ENCODE data around the gene HLTF. TPM values are rescaled to one million over a fixed set of nuclear protein-coding genes. Genes with fewer than 3 reads are reported as not detected.
"Not testable (repeated sequence)": the region's sequence is repeated elsewhere in the genome, so short reads cannot be mapped to it uniquely, and the experiment has no call there.

HLTF gene
- total RNA-seq, 1 experiment from 2014 or later = 80.8 TPM

DNA sequence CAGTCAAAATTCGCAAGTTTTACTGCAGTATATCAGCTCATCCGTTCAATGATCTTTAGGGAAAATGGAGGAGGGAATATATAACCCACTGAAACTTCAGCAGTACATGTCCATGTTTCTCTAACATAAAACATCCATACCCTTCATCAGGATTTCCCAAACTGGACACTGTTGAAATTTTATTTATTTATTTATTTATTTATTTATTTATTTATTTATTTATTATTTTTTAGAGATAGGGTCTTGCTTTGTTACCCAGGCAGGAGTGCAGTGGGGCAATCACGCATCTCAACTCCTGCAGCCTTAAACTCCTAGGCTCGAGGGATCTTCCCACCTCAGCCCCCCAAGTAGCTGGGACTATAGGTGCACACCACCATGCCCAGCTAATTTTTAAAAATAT, 14.8 kb upstream of the HLTF start:
- no peaks in the 10 kb centered on the region; the same call in 1 of the 2 replicates for H3K9me3 ChIP-seq (replicated peaks)
- no peaks in the 10 kb centered on the region for H3K27me3 ChIP-seq
- no peaks in the 10 kb centered on the region for H3K36me3 ChIP-seq
- no peak overlapping the region for H3K4me3 ChIP-seq
- no peaks in the 10 kb centered on the region for H3K4me1 ChIP-seq
- no peak overlapping the region for H3K27ac ChIP-seq
- no peak for DNase-seq

- not testable (repeated sequence) for H3K9me3 ChIP-seq (replicated peaks); DNase-seq; H3K4me1 ChIP-seq; H3K27me3 ChIP-seq; H3K36me3 ChIP-seq; H3K27ac ChIP-seq; H3K4me3 ChIP-seq
Observed at GRCh38 chr3:149097987-149098386, 11.7 kb upstream of the HLTF start.

DNA sequence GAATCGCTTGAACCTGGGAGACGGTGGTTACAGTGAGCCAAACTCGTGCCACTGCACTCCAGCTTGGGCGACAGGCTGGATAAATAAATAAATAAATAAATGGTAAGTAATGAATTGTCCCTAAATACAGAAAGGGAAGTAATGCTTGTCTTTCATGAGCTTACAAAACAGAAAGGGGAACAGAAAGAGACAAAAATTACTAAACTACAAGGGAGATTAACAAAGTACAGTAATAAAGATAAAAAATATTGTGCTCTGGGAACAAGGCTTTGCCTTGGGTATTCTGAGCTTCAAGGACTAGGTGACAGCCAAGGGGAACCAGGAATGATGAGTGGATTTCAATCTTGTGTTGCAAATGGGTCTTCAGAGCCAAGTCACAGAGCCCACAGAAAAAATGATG, 9.2 kb upstream of the HLTF start:
- H3K4me3 ChIP-seq = no peak overlapping the region
- no peak for DNase-seq
- H3K36me3 ChIP-seq = no peaks in the 10 kb centered on the region
- no peaks in the 10 kb centered on the region for H3K9me3 ChIP-seq (replicated peaks)
- H3K4me1 ChIP-seq = no peaks in the 10 kb centered on the region
- no peak overlapping the region for H3K27ac ChIP-seq
- no peaks in the 10 kb centered on the region for H3K27me3 ChIP-seq

- no peaks in the 10 kb centered on the region for H3K4me1 ChIP-seq
- no peak overlapping the region for H3K27ac ChIP-seq
- H3K4me3 ChIP-seq = no peak overlapping the region
- H3K36me3 ChIP-seq = no peaks in the 10 kb centered on the region
- DNase-seq = no peak
- H3K27me3 ChIP-seq = no peaks in the 10 kb centered on the region
- H3K9me3 ChIP-seq (replicated peaks) = no peaks in the 10 kb centered on the region
Observed at GRCh38 chr3:149091983-149092382, 5.7 kb upstream of the HLTF start.

DNA sequence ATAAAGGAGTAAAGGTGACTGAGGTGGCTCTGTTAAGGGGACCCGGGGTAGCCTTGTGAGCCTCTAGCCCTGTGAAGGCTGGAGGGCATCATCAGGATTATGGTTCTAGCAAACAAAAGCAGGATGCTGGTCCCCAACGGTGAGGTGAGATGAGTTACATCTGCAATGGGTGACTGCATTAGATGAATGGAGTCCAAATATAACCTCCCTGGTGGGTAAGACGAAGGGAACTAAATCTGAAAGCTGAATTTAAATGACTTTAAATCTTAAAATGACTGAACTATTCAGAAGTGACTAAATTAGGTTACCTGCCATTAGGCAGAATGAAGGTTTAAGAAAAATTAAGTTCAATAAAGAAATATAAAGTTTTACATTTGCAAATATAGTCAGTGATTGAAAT, 4.6 kb upstream of the HLTF start:
- Histone ChIP-seq H3K4me3 (no peak overlapping the region), H3K4me1 (no peaks in the 10 kb centered on the region), H3K9me3 (replicated peaks) (no peaks in the 10 kb centered on the region), H3K27me3 (no peaks in the 10 kb centered on the region), H3K27ac (no peak overlapping the region), H3K36me3 (no peaks in the 10 kb centered on the region)
- no peak for DNase-seq

GRCh38 chr3:149090461-149090860, 4.1 kb upstream of the HLTF start:
- no peak for DNase-seq
- Histone ChIP-seq H3K9me3 (replicated peaks) (no peaks in the 10 kb centered on the region), H3K27ac (no peak overlapping the region), H3K4me3 (no peak overlapping the region), H3K4me1 (no peaks in the 10 kb centered on the region), H3K27me3 (no peaks in the 10 kb centered on the region), H3K36me3 (no peaks in the 10 kb centered on the region)

GRCh38 chr3:149089395-149089794, 3.1 kb upstream of the HLTF start:
- Histone ChIP-seq H3K27me3 (no peaks in the 10 kb centered on the region), H3K27ac (no peak overlapping the region), H3K9me3 (replicated peaks) (no peaks in the 10 kb centered on the region), H3K4me3 (no peak overlapping the region), H3K36me3 (no peaks in the 10 kb centered on the region; the same call in 1 of the 2 replicates), H3K4me1 (0 out of 2 replicates have a peak, but pooled peaks cover 5% of the 10 kb centered on the region)
- DNase-seq = no peak

- Histone ChIP-seq H3K4me3 (no peak overlapping the region), H3K27ac (no peak overlapping the region), H3K9me3 (replicated peaks) (no peaks in the 10 kb centered on the region), H3K36me3 (peaks cover 3% of the 10 kb centered on the region; the same call in 1 of the 2 replicates), H3K27me3 (no peaks in the 10 kb centered on the region), H3K4me1 (0 out of 2 replicates have a peak, but pooled peaks cover 5% of the 10 kb centered on the region)
- DNase-seq = no peak
Observed at GRCh38 chr3:149087208-149087607, 875 bp upstream of the HLTF start.

- Histone ChIP-seq H3K27ac (peak overlapping the region; percentile 58), H3K9me3 (replicated peaks) (no peaks in the 10 kb centered on the region), H3K4me1 (0 out of 2 replicates have a peak, but pooled peaks cover 5% of the 10 kb centered on the region), H3K27me3 (no peaks in the 10 kb centered on the region), H3K4me3 (peak overlapping the region; percentile 71), H3K36me3 (peaks cover 12% of the 10 kb centered on the region)
- DNase-seq = peak in 1 of 2 experiments; percentile 13
Observed at GRCh38 chr3:149085828-149086231, 503 bp downstream of the HLTF start.

DNA sequence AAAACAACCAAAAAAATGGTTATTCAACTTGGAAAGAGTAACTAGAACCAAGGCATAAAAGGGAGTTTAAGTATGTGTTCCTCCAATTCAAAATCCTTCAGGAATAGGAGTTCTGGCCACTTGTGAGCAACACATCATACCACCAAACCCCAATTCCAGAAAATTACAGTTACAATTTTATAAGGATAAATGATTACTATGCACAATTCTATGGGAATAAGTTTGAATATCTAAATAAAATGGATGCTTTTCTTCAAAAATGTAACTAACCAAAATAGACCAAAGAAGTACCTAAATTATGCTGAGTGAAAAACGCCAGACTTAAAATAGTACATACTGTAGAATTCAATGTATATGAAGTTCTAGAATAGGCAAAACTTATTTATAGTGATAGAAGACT, 4.6 kb downstream of the HLTF start:
- DNase-seq = no peak

GRCh38 chr3:149080699-149081091, 5.6 kb downstream of the HLTF start:
- Histone ChIP-seq H3K27me3 (no peaks in the 10 kb centered on the region), H3K4me3 (no peak overlapping the region), H3K4me1 (0 out of 2 replicates have a peak, but pooled peaks cover 5% of the 10 kb centered on the region), H3K27ac (no peak overlapping the region), H3K9me3 (replicated peaks) (no peaks in the 10 kb centered on the region), H3K36me3 (peaks cover 30% of the 10 kb centered on the region)
- no peak for DNase-seq

More for the DNA sequence above, 4.6 kb downstream of the HLTF start:
- H3K27ac ChIP-seq = no peak overlapping the region
- 0 out of 2 replicates have a peak, but pooled peaks cover 5% of the 10 kb centered on the region for H3K4me1 ChIP-seq
- no peaks in the 10 kb centered on the region for H3K27me3 ChIP-seq
- no peak overlapping the region for H3K4me3 ChIP-seq
- H3K36me3 ChIP-seq = peaks cover 27% of the 10 kb centered on the region
- no peaks in the 10 kb centered on the region for H3K9me3 ChIP-seq (replicated peaks)

DNA sequence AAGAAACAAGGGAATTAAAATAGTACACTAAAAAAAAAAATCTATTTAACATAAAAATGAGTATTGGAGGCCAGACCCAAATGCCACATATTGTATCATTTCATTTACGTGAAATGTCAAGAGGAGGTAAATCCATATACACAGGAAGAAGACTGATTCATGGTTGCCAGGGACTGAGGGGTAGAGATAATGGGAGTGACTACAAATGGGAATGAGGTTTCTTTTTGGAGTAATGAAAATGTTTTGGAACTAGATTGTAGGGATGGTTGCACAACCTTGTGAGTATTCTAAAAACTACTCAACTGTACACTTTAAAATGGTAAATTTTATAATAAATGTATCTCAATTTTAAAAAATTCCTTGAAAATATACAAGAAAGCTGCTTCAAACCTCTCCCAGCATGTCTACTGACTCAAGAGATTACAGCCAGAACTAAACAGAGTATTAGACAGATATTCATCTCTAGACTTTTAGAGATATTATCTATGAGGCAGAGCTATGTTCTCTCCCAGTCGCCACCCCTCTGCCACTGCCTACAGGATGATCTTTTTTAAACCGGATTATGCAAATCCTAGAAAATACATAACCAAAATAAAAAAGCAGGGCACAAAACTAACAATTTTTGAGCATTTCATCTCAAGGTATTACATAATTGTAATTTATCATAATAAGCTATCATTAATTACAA, 6.2 kb downstream of the HLTF start:
- H3K27ac ChIP-seq = no peak overlapping the region

DNA sequence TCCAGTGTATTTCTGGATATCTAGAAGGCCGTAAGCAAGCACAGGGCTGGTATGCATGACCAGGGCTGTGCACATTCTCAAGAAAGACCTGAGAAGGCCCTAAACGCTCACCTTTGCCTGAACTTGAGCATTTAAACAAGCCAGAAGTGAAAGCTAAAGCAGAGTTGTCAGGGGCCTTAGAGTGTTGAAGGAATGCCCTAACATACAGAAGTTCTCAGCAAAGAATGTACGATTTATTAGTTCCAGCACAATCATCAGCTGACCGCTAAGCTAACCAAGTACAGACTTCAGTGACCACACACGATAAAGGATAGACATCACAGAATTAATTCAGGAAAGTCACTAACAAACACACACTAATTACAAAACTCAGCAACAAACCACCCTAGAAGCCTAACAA, 8.7 kb downstream of the HLTF start:
- no peak for DNase-seq
- H3K4me1 ChIP-seq = no peaks in the 10 kb centered on the region
- no peak overlapping the region for H3K4me3 ChIP-seq
- H3K9me3 ChIP-seq (replicated peaks) = no peaks in the 10 kb centered on the region
- no peaks in the 10 kb centered on the region for H3K27me3 ChIP-seq
- H3K27ac ChIP-seq = no peak overlapping the region
- peaks cover 51% of the 10 kb centered on the region for H3K36me3 ChIP-seq

More for the DNA sequence above, 6.2 kb downstream of the HLTF start:
- Histone ChIP-seq H3K9me3 (replicated peaks) (no peaks in the 10 kb centered on the region), H3K27me3 (no peaks in the 10 kb centered on the region), H3K4me1 (0 out of 2 replicates have a peak, but pooled peaks cover 5% of the 10 kb centered on the region), H3K4me3 (no peak overlapping the region), H3K36me3 (peaks cover 33% of the 10 kb centered on the region)
- no peak for DNase-seq

DNA sequence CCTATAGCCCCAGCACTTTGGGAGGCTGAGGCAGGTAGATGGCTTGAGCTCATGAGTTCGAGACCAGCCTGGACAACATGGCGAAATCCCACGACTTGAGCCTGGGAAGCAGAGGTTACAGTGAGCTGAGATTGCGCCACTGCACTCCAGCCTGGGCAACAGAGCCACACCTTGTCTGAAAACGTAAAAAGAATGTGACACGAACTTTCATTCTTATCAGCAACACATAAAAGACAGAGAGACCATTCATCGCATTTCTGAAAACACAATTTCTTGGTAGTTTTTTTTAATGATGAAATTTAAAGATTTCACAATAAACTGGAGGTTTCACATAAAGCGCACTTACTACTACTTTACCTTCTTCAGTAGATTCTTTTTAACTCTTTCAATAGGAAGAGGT, 18.4 kb downstream of the HLTF start:
- no peaks in the 10 kb centered on the region for H3K9me3 ChIP-seq (replicated peaks)
- no peaks in the 10 kb centered on the region for H3K27me3 ChIP-seq
- peaks cover 58% of the 10 kb centered on the region for H3K36me3 ChIP-seq
- no peak overlapping the region for H3K27ac ChIP-seq
- H3K4me3 ChIP-seq = no peak overlapping the region
- no peaks in the 10 kb centered on the region for H3K4me1 ChIP-seq
- no peak for DNase-seq

DNA sequence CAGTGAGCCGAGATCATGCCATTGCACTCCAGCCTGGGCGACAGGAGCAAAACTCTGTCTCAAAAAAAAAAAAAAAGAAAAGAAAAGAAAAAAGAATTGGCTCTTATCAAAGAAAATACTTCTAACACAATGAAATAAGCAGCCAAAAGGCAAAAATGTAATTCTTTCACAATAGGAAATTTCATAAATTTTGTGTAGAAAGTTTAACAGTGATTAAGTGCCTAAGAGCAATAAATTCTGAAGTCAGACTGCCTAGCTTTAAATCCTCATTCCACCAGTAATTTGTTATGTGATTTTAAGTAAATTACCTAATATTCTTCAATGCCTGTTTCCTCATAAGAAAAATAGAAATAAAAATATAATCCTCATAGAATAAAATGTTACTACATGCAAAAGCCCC, 24.6 kb downstream of the HLTF start:
- no peaks in the 10 kb centered on the region for H3K4me1 ChIP-seq
- peaks cover 56% of the 10 kb centered on the region for H3K36me3 ChIP-seq
- H3K27me3 ChIP-seq = no peaks in the 10 kb centered on the region
- H3K27ac ChIP-seq = no peak overlapping the region
- no peak overlapping the region for H3K4me3 ChIP-seq
- no peaks in the 10 kb centered on the region for H3K9me3 ChIP-seq (replicated peaks)
- no peak for DNase-seq

- no peaks in the 10 kb centered on the region for H3K27me3 ChIP-seq
- no peak overlapping the region for H3K27ac ChIP-seq
- no peak for DNase-seq
- peaks cover 72% of the 10 kb centered on the region for H3K36me3 ChIP-seq
- H3K4me1 ChIP-seq = no peaks in the 10 kb centered on the region
- H3K9me3 ChIP-seq (replicated peaks) = no peaks in the 10 kb centered on the region
- H3K4me3 ChIP-seq = no peak overlapping the region
Observed at GRCh38 chr3:149058602-149059001, 27.7 kb downstream of the HLTF start.
